ENCODE results near the gene CWC15.

DNA sequence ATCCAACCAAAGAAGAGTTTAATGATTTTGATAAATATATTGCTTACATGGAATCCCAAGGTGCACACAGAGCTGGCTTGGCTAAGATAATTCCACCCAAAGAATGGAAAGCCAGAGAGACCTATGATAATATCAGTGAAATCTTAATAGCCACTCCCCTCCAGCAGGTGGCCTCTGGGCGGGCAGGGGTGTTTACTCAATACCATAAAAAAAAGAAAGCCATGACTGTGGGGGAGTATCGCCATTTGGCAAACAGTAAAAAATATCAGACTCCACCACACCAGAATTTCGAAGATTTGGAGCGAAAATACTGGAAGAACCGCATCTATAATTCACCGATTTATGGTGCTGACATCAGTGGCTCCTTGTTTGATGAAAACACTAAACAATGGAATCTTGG, 24.1 kb upstream of the CWC15 start:
- TF ChIP-seq, protein P1, sequence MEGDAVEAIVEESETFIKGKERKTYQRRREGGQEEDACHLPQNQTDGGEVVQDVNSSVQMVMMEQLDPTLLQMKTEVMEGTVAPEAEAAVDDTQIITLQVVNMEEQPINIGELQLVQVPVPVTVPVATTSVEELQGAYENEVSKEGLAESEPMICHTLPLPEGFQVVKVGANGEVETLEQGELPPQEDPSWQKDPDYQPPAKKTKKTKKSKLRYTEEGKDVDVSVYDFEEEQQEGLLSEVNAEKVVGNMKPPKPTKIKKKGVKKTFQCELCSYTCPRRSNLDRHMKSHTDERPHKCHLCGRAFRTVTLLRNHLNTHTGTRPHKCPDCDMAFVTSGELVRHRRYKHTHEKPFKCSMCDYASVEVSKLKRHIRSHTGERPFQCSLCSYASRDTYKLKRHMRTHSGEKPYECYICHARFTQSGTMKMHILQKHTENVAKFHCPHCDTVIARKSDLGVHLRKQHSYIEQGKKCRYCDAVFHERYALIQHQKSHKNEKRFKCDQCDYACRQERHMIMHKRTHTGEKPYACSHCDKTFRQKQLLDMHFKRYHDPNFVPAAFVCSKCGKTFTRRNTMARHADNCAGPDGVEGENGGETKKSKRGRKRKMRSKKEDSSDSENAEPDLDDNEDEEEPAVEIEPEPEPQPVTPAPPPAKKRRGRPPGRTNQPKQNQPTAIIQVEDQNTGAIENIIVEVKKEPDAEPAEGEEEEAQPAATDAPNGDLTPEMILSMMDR (IDR thresholded peaks at IDR 0.05; ENCODE audit: poor library complexity, severe bottlenecking) = no peak
- no peak for TF ChIP-seq RAD21 (conservative IDR thresholded peaks at IDR 0.05)
- TF ChIP-seq, protein P2, sequence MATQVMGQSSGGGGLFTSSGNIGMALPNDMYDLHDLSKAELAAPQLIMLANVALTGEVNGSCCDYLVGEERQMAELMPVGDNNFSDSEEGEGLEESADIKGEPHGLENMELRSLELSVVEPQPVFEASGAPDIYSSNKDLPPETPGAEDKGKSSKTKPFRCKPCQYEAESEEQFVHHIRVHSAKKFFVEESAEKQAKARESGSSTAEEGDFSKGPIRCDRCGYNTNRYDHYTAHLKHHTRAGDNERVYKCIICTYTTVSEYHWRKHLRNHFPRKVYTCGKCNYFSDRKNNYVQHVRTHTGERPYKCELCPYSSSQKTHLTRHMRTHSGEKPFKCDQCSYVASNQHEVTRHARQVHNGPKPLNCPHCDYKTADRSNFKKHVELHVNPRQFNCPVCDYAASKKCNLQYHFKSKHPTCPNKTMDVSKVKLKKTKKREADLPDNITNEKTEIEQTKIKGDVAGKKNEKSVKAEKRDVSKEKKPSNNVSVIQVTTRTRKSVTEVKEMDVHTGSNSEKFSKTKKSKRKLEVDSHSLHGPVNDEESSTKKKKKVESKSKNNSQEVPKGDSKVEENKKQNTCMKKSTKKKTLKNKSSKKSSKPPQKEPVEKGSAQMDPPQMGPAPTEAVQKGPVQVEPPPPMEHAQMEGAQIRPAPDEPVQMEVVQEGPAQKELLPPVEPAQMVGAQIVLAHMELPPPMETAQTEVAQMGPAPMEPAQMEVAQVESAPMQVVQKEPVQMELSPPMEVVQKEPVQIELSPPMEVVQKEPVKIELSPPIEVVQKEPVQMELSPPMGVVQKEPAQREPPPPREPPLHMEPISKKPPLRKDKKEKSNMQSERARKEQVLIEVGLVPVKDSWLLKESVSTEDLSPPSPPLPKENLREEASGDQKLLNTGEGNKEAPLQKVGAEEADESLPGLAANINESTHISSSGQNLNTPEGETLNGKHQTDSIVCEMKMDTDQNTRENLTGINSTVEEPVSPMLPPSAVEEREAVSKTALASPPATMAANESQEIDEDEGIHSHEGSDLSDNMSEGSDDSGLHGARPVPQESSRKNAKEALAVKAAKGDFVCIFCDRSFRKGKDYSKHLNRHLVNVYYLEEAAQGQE (IDR thresholded peaks at IDR 0.05; ENCODE audit: borderline replicate concordance) = no peak
- TF ChIP-seq SMC3 (conservative IDR thresholded peaks at IDR 0.05; ENCODE audit: poor library complexity) = no peak
- no peak for TF ChIP-seq EZH2 (IDR thresholded peaks at IDR 0.05; ENCODE audit: borderline replicate concordance, insufficient read depth, low read length, poor library complexity, severe bottlenecking)
- TF ChIP-seq TAF1 (IDR thresholded peaks at IDR 0.05; ENCODE audit: low read depth) = no peak
- no peak for TF ChIP-seq MXI1 (conservative IDR thresholded peaks at IDR 0.05; ENCODE audit: poor library complexity, severe bottlenecking)

Measured in neural cell (in vitro differentiated cells).